H1 (cell line): Measurements from ENCODE around the gene STX19. TPM values are rescaled to one million over a fixed set of nuclear protein-coding genes. Genes with fewer than 3 reads are reported as not detected.

ENCODE experiments used
- E2F6 ChIP-seq: IDR thresholded peaks from 2 replicates; pipeline ENCODE4 v1.6.1; 2012; ENCODE audit warnings: inconsistent platforms
- polyA plus RNA-seq, 7 experiments: library from polyadenylated mRNA; depleted of rRNA in 3 of 7; stranded (reverse) in 5 of 7; unstranded in 2 of 7; fragments of >200 nt in 5 of 7; fragments of 200-250 nt in 2 of 7; gene quantifications; 1 replicate in 5 of 7; 2 replicates in 1 of 7; 4 replicates in 1 of 7; pipeline versions ENCODE4 v1.2.1 to v1.2.3, GENCODE V29; 2011 to 2013; ENCODE audit warnings: missing spikeins in 2 of 7, mixed read lengths in 2 of 7
- total RNA-seq: library from RNA; stranded (reverse); fragmentation: NEBNext Ultra II Directional; extraction: Animal tissue kit (Norgen Biotek cat#: 25700); gene quantifications from 2 replicates; pipeline ENCODE4 v1.2.1, GENCODE V29; 2021

The STX19 gene
- total and polyA plus RNA-seq, 2 of the 8 experiments (the other 6 are each of a cell fraction or from before 2014, with no cell fraction given) = not detected

GRCh38 chr3:94036909-94037507 is 8.6 kb upstream of the STX19 start (continued):
- no peak for TF ChIP-seq E2F6
- TF ChIP-seq, all 59 proteins: peak for 2
